ENCODE measurements around the gene SEZ6L. TPM values are rescaled to one million over a fixed set of nuclear protein-coding genes. Genes with fewer than 3 reads are reported as not detected.
A peak's percentile ranks its signal among the peaks of the same experiment; 100 is the strongest.

The SEZ6L gene
- total and polyA plus RNA-seq, 10 of the 15 experiments (the other 5 are each of a cell fraction or from before 2014, with no cell fraction given): not detected

GRCh38 chr22:26431261-26431995 lies 262.2 kb downstream of the SEZ6L start (continued):
- no peak for TF ChIP-seq CUX1 (IDR thresholded peaks at IDR 0.05; ENCODE audit: insufficient replicate concordance, low read depth, low read length)
- TF ChIP-seq MTA2 (IDR thresholded peaks at IDR 0.05; ENCODE audit: low read depth): peak; percentile 71
- TF ChIP-seq FOXM1 (IDR thresholded peaks at IDR 0.05; ENCODE audit: low read depth, low read length): no peak
- TF ChIP-seq ATF7 (IDR thresholded peaks at IDR 0.05; ENCODE audit: low read depth): peak; percentile 71
- TF ChIP-seq NFYB (IDR thresholded peaks at IDR 0.05; ENCODE audit: insufficient read depth, low read depth, low read length): no peak
- peak; percentile 85 for TF ChIP-seq RELB (IDR thresholded peaks at IDR 0.05; ENCODE audit: low read depth)
- no peak for TF ChIP-seq NFIC (IDR thresholded peaks at IDR 0.05; ENCODE audit: low read depth, low read length)
- no peak for TF ChIP-seq POU2F2 (IDR thresholded peaks at IDR 0.05; ENCODE audit: borderline replicate concordance, low read depth, low read length)
- no peak for TF ChIP-seq HDAC2 (IDR thresholded peaks at IDR 0.05)
- no peak for TF ChIP-seq RELA (IDR thresholded peaks at IDR 0.05; ENCODE audit: borderline replicate concordance, partially characterized antibody)
- TF ChIP-seq, protein P1, sequence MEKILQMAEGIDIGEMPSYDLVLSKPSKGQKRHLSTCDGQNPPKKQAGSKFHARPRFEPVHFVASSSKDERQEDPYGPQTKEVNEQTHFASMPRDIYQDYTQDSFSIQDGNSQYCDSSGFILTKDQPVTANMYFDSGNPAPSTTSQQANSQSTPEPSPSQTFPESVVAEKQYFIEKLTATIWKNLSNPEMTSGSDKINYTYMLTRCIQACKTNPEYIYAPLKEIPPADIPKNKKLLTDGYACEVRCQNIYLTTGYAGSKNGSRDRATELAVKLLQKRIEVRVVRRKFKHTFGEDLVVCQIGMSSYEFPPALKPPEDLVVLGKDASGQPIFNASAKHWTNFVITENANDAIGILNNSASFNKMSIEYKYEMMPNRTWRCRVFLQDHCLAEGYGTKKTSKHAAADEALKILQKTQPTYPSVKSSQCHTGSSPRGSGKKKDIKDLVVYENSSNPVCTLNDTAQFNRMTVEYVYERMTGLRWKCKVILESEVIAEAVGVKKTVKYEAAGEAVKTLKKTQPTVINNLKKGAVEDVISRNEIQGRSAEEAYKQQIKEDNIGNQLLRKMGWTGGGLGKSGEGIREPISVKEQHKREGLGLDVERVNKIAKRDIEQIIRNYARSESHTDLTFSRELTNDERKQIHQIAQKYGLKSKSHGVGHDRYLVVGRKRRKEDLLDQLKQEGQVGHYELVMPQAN (conservative IDR thresholded peaks at IDR 0.05): no peak
- TF ChIP-seq JUNB (IDR thresholded peaks at IDR 0.05): peak; percentile 4
- TF ChIP-seq ZZZ3 (IDR thresholded peaks at IDR 0.05; ENCODE audit: control insufficient read depth, insufficient read length, low read depth): no peak
- TF ChIP-seq EED (IDR thresholded peaks at IDR 0.05; ENCODE audit: low read depth): peak; percentile 42; the same call in 1 of the 2 replicates
- TF ChIP-seq MLLT1 (IDR thresholded peaks at IDR 0.05): peak; percentile 94
- no peak for TF ChIP-seq EP300 (IDR thresholded peaks at IDR 0.05; ENCODE audit: borderline replicate concordance in 1 of 2, control insufficient read depth in 1 of 2, low read depth in 2 of 2, low read length in 2 of 2)
- no peak for TF ChIP-seq PAX5 (IDR thresholded peaks at IDR 0.05; ENCODE audit: borderline replicate concordance, low read depth, low read length)
- no peak for TF ChIP-seq RCOR1 (conservative IDR thresholded peaks at IDR 0.05; ENCODE audit: low read depth, low read length)
- TF ChIP-seq IRF4 (IDR thresholded peaks at IDR 0.05; ENCODE audit: low read depth, low read length): peak; percentile 58; the same call in 1 of the 2 replicates
- no peak for TF ChIP-seq BMI1 (IDR thresholded peaks at IDR 0.05; ENCODE audit: borderline replicate concordance)
